Karpas-422 (cell line): Measurements from ENCODE around the gene TAS1R3. TPM values are rescaled to one million over a fixed set of nuclear protein-coding genes. Genes with fewer than 3 reads are reported as not detected.

Experiments used
- DNase-seq: peaks from one replicate; pipeline ENCODE4 v3.0.0-alpha.2; 2015
- H2AFZ ChIP-seq: fragments of 200-600 bp; sonication (generic); 2 replicates; pipeline ENCODE4 v1.6.1; 2014; ENCODE audit warnings: antibody characterized with exemption, low read length, mixed read lengths
- H3K27ac ChIP-seq: fragments of 200-600 bp; sonication (generic); 2 replicates; pipeline ENCODE4 v1.5.1; 2014; ENCODE audit warnings: mild to moderate bottlenecking, low read length, moderate library complexity
- H3K27me3 ChIP-seq: fragments of 200-600 bp; sonication (generic); 2 replicates; pipeline ENCODE4 v1.6.1; 2014; ENCODE audit warnings: low read length, mixed read lengths
- H3K36me3 ChIP-seq: fragments of 200-600 bp; sonication (generic); 2 replicates; pipeline ENCODE4 v1.6.1; 2014; ENCODE audit warnings: low read length, mixed read lengths; ENCODE audit not compliant: insufficient read depth
- H3K4me1 ChIP-seq: fragments of 200-600 bp; sonication (generic); 2 replicates; pipeline ENCODE4 v1.6.1; 2014; ENCODE audit warnings: mild to moderate bottlenecking, low read length, mixed read lengths
- H3K4me2 ChIP-seq: fragments of 200-600 bp; sonication (generic); 2 replicates; pipeline ENCODE4 v1.6.1; 2014; ENCODE audit warnings: low read length, low read depth, mild to moderate bottlenecking; ENCODE audit not compliant: poor library complexity, severe bottlenecking
- H3K4me3 ChIP-seq: fragments of 200-600 bp; sonication (generic); 2 replicates; pipeline ENCODE4 v1.5.1; 2014; ENCODE audit warnings: mild to moderate bottlenecking, antibody characterized with exemption, low read length, mixed read lengths
- H3K79me2 ChIP-seq: fragments of 200-600 bp; sonication (generic); 2 replicates; pipeline ENCODE4 v1.6.1; 2014; ENCODE audit warnings: mild to moderate bottlenecking, low read length, mixed read lengths
- H3K9ac ChIP-seq: fragments of 200-600 bp; sonication (generic); 2 replicates; pipeline ENCODE4 v1.6.0; 2014; ENCODE audit warnings: low read length
- H3K9me2 ChIP-seq: fragments of 200-600 bp; sonication (generic), shearing (Covaris generic); replicated peaks from 2 replicates; pipeline ENCODE4 v1.6.0; 2014; ENCODE audit warnings: mild to moderate bottlenecking, low read length, moderate library complexity; ENCODE audit not compliant: insufficient read depth
- H3K9me3 ChIP-seq: fragments of 300-700, 200-600 bp; sonication (generic); 2 replicates; pipeline ENCODE4 v1.6.1; 2014; ENCODE audit warnings: low read length, mixed read lengths
- H4K20me1 ChIP-seq: fragments of 200-600 bp; sonication (generic); 2 replicates; pipeline ENCODE4 v1.6.1; 2014; ENCODE audit warnings: mild to moderate bottlenecking, antibody characterized with exemption, low read length, low read depth; ENCODE audit not compliant: insufficient read depth
- total RNA-seq: library from RNA; depleted of rRNA; stranded (reverse); fragments of >200 nt; shearing (Covaris generic); gene quantifications from 2 replicates; pipeline ENCODE4 v1.2.3, GENCODE V29; 2014; ENCODE audit warnings: low replicate concordance

TAS1R3 gene
- total RNA-seq, 1 experiment from 2014 or later, result 49.2 TPM

DNA sequence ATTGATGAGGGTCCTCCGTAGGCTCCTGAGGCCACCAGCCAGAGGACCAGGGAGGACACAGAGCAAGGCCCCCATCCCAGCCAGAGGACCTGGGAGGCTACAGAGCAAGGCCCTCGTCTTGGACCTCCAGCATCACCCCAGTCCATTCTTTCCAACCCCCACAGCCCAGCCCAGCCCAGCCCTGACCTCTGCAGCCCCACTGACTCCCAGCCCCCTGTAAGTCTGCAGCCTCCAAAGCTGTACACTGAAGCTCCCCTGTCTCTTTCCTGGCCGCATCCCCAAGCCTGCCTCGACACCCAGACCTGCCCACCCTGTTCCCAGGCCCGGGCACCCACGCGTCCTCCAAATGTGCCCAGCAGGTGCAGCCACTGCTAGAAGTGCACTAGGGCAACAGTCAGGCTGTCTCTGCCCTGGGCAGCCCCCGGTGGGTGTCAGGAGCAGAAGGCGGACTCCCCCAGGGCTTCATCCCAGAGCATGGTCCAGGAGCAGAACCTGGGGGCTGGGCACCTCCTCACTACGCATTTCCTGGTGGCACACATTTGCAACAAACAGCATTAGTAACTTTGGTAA lies 16.0 kb downstream of the TAS1R3 start:
- peak overlapping the region; percentile 86 for H3K27ac ChIP-seq
- H3K9me2 ChIP-seq, result no peaks in the 10 kb centered on the region
- H2AFZ ChIP-seq, result no peak overlapping the region
- H3K36me3 ChIP-seq, result no peaks in the 10 kb centered on the region; the same call in 1 of the 2 replicates
- no peak for DNase-seq
- H3K9ac ChIP-seq, result peak overlapping the region; percentile 99
- H3K27me3 ChIP-seq, result no peaks in the 10 kb centered on the region
- H4K20me1 ChIP-seq, result peaks cover 43% of the 10 kb centered on the region; the same call in 1 of the 2 replicates
- H3K4me3 ChIP-seq, result peak overlapping the region; percentile 99
- peak overlapping the region; percentile 94 for H3K4me2 ChIP-seq
- H3K4me1 ChIP-seq, result peaks cover 42% of the 10 kb centered on the region
- H3K79me2 ChIP-seq, result peaks cover 58% of the 10 kb centered on the region
- H3K9me3 ChIP-seq, result no peaks in the 10 kb centered on the region

DNA sequence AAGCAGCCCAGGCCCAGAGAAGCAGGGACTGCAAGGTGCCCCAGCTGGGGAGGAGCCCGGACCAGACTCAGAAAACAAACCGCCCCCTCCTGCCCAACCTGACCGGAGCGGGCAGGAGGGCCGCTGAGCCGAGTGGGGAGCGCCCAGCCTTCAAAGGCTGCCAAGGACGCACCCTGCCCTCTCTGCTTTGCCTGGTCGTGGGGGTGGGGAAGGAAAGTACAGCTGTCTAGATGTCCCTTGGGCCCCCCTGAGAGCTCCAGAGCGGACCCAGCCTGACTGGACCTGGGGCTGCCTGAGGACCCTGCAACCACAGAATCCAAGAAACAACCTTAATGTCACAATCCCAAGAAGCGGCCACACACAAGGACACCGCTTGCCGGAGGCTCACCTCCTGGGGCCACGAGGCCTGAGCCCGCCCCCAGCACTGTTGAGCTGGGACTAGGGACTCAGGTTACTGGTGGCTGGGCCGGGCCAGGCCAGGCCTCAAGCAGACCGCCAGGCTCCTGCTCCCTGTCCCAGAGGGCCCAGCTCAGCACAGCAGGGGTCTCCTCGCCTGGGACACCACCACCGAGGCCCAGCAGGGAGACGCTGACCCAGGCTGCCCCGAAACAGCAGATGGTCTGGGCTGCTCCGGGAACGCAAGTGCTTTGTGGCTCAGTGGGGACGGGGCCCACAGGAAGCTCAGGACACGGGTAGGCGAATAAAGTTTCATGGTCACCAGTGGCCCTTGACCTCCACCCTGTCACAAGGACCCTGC lies 16.8 kb downstream of the TAS1R3 start:
- H3K27ac ChIP-seq, result peak overlapping the region; percentile 86
- peak overlapping the region; percentile 99 for H3K4me3 ChIP-seq
- H3K27me3 ChIP-seq, result no peaks in the 10 kb centered on the region
- H3K79me2 ChIP-seq, result peaks cover 56% of the 10 kb centered on the region
- DNase-seq, result peak; percentile 79
- peaks cover 49% of the 10 kb centered on the region for H3K4me1 ChIP-seq
- peak overlapping the region; percentile 94 for H3K4me2 ChIP-seq
- no peaks in the 10 kb centered on the region for H3K9me3 ChIP-seq
- H3K9ac ChIP-seq, result peak overlapping the region; percentile 99
- H3K9me2 ChIP-seq, result no peaks in the 10 kb centered on the region
- peaks cover 49% of the 10 kb centered on the region; the same call in 1 of the 2 replicates for H4K20me1 ChIP-seq
- no peak overlapping the region for H2AFZ ChIP-seq
- H3K36me3 ChIP-seq, result no peaks in the 10 kb centered on the region

DNA sequence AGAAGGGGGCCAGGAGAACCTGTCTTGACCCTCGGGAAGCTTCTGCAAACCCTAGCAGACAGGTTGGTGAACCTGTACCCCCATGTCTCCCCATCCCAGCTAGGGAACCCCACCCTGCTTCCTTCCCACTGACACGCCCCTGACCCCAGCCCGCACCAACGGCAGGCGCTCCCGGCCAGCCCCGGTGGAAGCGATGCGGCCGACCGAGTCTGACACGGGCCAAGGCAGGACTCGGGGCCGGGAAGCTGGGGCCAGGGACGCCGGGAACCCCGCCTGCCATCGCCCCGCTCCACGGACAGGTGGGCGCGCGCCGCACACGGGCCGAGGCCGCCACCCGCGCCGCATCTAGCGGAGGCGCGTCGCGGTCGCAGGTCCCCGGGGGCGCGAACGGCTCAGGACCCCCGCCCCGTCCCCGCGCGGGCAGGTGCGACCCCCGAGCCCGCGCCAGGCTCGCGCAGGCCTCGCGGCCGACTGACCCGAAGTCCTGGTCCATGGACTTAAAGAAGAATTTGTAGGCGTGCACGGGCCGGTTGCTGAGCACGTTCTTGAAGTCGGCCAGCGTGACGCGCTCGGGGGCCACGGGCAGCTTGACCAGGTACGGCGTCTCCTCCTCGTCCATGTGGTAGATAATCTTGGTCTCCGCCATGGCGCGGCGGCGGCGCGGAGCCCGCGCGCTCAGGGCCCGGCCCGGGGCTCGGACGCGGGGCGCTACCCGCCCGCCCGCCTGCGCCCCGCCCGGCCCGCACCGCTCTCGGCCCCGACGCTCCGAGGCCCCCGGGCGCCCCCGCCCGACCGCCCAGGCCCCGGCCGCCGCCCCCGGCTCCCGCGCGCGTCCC lies 17.6 kb downstream of the TAS1R3 start:
- H3K27ac ChIP-seq, result peak overlapping the region; percentile 86
- peaks cover 53% of the 10 kb centered on the region for H3K79me2 ChIP-seq
- peaks cover 46% of the 10 kb centered on the region; the same call in 1 of the 2 replicates for H4K20me1 ChIP-seq

DNA sequence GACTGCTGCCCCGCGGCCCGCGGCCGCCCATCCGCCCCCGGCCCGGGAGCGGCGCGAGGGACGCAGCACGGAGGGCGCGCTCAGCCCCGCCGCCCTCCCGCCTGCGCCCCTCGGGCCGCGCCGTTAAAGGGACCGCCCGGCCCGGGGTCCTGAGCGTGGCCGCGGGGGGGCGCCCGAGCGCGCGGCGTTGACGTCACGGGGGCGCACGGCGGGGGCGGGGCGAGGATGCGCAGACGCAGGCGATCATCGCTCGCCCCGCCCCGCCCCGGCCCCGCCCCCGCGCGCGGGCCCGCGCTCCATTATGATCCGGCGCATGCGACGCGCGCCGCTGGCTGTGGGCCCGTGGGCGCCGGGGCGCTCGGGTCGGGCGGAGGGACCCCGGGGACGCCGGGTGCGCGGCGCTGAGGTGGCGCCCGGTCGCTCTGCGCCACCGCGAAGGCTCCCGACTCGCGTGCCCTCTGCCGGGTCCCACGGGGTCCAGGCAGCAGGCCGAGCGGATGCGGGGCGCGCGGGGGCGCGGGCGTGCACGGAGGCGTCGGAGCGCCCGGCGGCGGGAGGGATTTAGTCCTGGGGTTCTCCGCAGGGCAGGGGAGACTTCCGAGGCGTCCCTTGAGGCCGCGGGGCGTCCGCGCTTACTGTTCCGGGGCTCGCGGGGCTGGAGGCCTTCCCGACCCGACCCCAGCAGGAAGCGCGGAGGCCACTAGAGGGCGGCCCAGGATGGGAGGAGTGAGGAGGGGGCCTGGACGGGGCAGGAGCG lies 18.4 kb downstream of the TAS1R3 start, which contains the start of gene DVL1:
Gene DVL1 (minus strand): TSS at position 163 of the 757 bp plus-strand sequence. CDS start 353 bp downstream, outside the sequence.
- Histone ChIP-seq H3K9me2 (no peaks in the 10 kb centered on the region), H3K4me2 (peak within 1 kb of the TSS; percentile 94), H3K9me3 (no peaks in the 10 kb centered on the region), H3K79me2 (peaks cover 45% of the 10 kb centered on the region), H4K20me1 (peaks cover 40% of the 10 kb centered on the region; the same call in 1 of the 2 replicates), H3K9ac (peak within 1 kb of the TSS; percentile 99), H3K27ac (peak within 1 kb of the TSS; percentile 86), H3K36me3 (no peaks in the 10 kb centered on the region), H2AFZ (no peak within 1 kb of the TSS), H3K4me1 (peaks cover 57% of the 10 kb centered on the region), H3K27me3 (no peaks in the 10 kb centered on the region), H3K4me3 (peak within 1 kb of the TSS; percentile 99)
- DNase-seq, result peak; percentile 89

More for the DNA sequence above, 17.6 kb downstream of the TAS1R3 start:
- H3K4me3 ChIP-seq, result peak overlapping the region; percentile 99
- no peaks in the 10 kb centered on the region for H3K27me3 ChIP-seq
- H3K9ac ChIP-seq, result peak overlapping the region; percentile 99
- peaks cover 57% of the 10 kb centered on the region for H3K4me1 ChIP-seq
- H3K9me3 ChIP-seq, result no peaks in the 10 kb centered on the region
- H2AFZ ChIP-seq, result no peak overlapping the region
- no peaks in the 10 kb centered on the region for H3K36me3 ChIP-seq
- peak overlapping the region; percentile 94 for H3K4me2 ChIP-seq
- DNase-seq, result peak; percentile 55
- no peaks in the 10 kb centered on the region for H3K9me2 ChIP-seq

DNA sequence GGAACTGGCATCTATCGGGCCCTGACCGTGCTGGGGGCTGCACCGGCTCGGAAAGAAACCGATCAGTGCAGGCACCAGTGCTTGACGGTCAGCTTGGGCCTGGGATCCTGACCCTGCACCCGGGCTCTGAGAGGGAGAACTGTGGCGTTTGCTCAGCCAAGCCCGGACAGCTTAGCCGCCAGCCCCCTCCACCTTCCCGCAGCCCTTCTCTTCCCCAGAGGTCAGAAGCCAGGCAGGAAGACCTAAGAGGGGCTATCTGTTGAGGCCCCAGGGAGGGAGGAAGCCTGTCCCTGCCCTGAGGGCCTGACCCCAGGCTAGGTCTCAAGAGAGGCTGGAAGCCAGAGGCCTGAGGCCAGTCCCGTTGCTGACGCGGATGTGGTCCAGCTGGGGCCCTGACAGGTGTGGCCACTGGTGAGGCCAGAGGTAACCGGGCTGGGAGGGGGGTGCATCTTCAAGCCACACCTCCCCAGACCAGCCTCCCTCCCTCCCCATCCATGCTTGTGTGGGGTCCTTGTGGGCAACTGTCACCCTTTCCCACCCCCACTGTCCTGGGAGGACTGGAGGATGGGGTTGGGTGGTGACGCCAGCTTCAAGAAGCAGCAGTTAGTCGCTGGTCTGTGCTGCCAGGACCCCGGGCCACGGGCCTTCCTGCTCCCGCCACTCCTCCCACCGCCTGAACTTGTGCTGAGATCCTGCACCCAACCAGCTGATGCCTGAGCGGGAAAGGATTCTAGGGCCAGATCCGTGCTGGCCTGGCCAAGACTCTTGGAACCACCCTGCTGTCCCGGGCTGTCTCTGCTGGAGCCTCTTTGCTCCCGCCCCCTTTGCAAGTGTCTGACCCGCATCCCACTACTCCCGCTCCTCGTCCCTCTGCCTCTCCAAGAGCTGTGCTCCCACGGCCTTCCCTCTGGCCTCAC lies 20.7 kb downstream of the TAS1R3 start:
- H3K9me2 ChIP-seq, result no peaks in the 10 kb centered on the region
- H3K4me2 ChIP-seq, result peak overlapping the region; percentile 29
- H4K20me1 ChIP-seq, result peaks cover 20% of the 10 kb centered on the region; the same call in 1 of the 2 replicates
- H3K4me1 ChIP-seq, result peaks cover 37% of the 10 kb centered on the region
- no peaks in the 10 kb centered on the region for H3K9me3 ChIP-seq
- no peak overlapping the region for H3K27ac ChIP-seq
- H3K9ac ChIP-seq, result peak overlapping the region; percentile 33; the same call in 1 of the 2 replicates
- no peaks in the 10 kb centered on the region for H3K27me3 ChIP-seq
- no peaks in the 10 kb centered on the region for H3K36me3 ChIP-seq
- peak overlapping the region; percentile 3; the same call in 1 of the 2 replicates for H3K4me3 ChIP-seq
- H3K79me2 ChIP-seq, result peaks cover 21% of the 10 kb centered on the region
- no peak overlapping the region for H2AFZ ChIP-seq
- DNase-seq, result no peak

DNA sequence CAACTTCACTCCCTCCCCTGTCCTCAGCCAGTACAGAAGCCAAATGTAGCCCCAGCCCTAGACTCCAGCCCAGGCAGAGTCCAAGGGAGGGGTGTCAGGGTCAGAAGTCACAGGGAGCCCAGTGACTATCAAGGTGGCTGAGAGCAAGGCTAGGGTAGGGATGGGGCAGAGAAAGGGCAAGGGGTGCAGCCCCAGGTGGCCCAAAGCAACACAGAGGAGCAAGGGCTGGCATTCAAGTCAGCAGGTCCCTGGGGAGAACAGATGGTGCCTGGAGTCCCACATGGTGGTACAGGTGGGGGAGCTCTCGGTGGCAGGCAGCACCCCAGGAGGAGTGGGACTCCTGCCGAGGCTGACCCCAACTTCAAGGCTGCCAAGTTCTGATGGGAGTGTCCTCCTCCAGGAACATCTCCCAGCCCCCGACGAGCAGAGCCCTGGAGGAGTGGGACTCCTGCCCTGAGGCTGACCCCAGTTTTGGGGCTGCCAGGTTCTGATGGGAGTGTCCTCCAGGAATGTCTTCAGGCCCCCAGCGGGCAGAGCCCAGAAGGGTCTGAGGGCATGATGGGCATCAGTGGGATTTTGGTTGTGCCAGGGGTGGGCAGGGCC lies 21.8 kb downstream of the TAS1R3 start:
- Histone ChIP-seq H3K4me1 (peaks cover 26% of the 10 kb centered on the region), H4K20me1 (peaks cover 11% of the 10 kb centered on the region; the same call in 1 of the 2 replicates), H3K9me2 (no peaks in the 10 kb centered on the region), H3K27me3 (no peaks in the 10 kb centered on the region), H2AFZ (no peak overlapping the region), H3K9me3 (no peaks in the 10 kb centered on the region), H3K9ac (peak overlapping the region; percentile 33; the same call in 1 of the 2 replicates), H3K79me2 (peaks cover 10% of the 10 kb centered on the region), H3K4me3 (peak overlapping the region; percentile 3; the same call in 1 of the 2 replicates), H3K4me2 (peak overlapping the region; percentile 29), H3K27ac (no peak overlapping the region), H3K36me3 (no peaks in the 10 kb centered on the region)
- DNase-seq, result peak; percentile 83
